Hepatocyte (in vitro differentiated cells): ENCODE results near the gene SERTAD3.

Source experiments
- CTCF ChIP-seq: fragments of 200-600 bp; sonication (generic); IDR thresholded peaks from 2 replicates; pipeline ENCODE4 v1.5.1; 2016; ENCODE audit warnings: antibody characterized with exemption, mild to moderate bottlenecking; ENCODE audit not compliant: poor library complexity
- EZH2 ChIP-seq: fragments of 200-600 bp; sonication (generic); IDR thresholded peaks from 2 replicates; pipeline ENCODE4 v1.6.1; 2016; ENCODE audit warnings: antibody characterized with exemption, mild to moderate bottlenecking, borderline replicate concordance
- EZH2phosphoT487 ChIP-seq: fragments of 200-600 bp; sonication (generic); IDR thresholded peaks from one replicate; pipeline ENCODE4 v1.6.1; 2018; ENCODE audit warnings: antibody characterized with exemption, mild to moderate bottlenecking, low read depth, moderate library complexity; ENCODE audit not compliant: unreplicated experiment, severe bottlenecking

- TF ChIP-seq CTCF (peak; percentile 51), EZH2 (no peak), EZH2phosphoT487 (no peak)
Observed at GRCh38 chr19:40444825-40445312, 734 bp upstream of the SERTAD3 start.
